Peyer's patch (tissue), 4 donors: Measurements from ENCODE around the gene SOX5. TPM values are rescaled to one million over a fixed set of nuclear protein-coding genes. Genes with fewer than 3 reads are reported as not detected.
"Not testable (repeated sequence)": the region's sequence is repeated elsewhere in the genome, so short reads cannot be mapped to it uniquely, and the experiment has no call there.

ENCODE experiments used
- DNase-seq, 3 donors: peaks; one replicate each; pipeline ENCODE4 v3.0.0-alpha.2; 2017 to 2019
- H3K27ac ChIP-seq, 4 donors: fragments of 200-600 bp; sonication (generic); one replicate each; pipeline ENCODE4 v1.5.1; 2016 to 2019
- H3K27me3 ChIP-seq, 2 donors: fragments of 200-600 bp; sonication (generic); one replicate each; pipeline ENCODE4 v1.5.1; 2019
- H3K36me3 ChIP-seq, 3 donors: fragments of 200-600 bp; sonication (generic); one replicate each; pipeline ENCODE4 v1.5.1; 2016 to 2019
- H3K4me1 ChIP-seq, 4 donors: fragments of 200-600 bp; sonication (generic); one replicate each; pipeline ENCODE4 v1.5.1; 2016 to 2019
- H3K4me3 ChIP-seq, 4 donors: fragments of 200-600 bp; sonication (generic); 1 replicate in 3 of 4; 2 replicates in 1 of 4; pipeline ENCODE4 v1.5.1; 2016 to 2019; ENCODE audit warnings: mild to moderate bottlenecking in 1 of 4
- H3K9me3 ChIP-seq, 4 donors: fragments of 200-600 bp; sonication (generic); one replicate each; pipeline ENCODE4 v1.5.1; 2016 to 2019; ENCODE audit warnings: mild to moderate bottlenecking in 1 of 4
- POLR2A ChIP-seq, 2 donors: fragments of 450-650 bp; IDR thresholded peaks; one replicate each; pipeline ENCODE4 v1.5.1; 2017; ENCODE audit warnings: antibody characterized with exemption in 2 of 2, mild to moderate bottlenecking in 2 of 2, moderate library complexity in 2 of 2
- total RNA-seq, 4 donors: library from RNA; depleted of rRNA; stranded (reverse); fragments of >200 nt; gene quantifications; one replicate each; pipeline ENCODE4 v1.1.0, GENCODE V29; 2016
- TF ChIP-seq, protein P1 (sequence below), 6 experiments: fragments of 450-650 bp in 4 of 6; fragments of 200-600 bp in 2 of 6; sonication (generic) in 1 of 6; IDR thresholded peaks; one replicate each; pipeline ENCODE4 v1.5.1; 2017 to 2019; ENCODE audit warnings: antibody characterized with exemption in 6 of 6, mild to moderate bottlenecking in 3 of 6, moderate library complexity in 1 of 6

SOX5 gene
- total RNA-seq, 4 donors from 2014 or later: 3.8 to 27.2 (median 11.6) TPM

DNA sequence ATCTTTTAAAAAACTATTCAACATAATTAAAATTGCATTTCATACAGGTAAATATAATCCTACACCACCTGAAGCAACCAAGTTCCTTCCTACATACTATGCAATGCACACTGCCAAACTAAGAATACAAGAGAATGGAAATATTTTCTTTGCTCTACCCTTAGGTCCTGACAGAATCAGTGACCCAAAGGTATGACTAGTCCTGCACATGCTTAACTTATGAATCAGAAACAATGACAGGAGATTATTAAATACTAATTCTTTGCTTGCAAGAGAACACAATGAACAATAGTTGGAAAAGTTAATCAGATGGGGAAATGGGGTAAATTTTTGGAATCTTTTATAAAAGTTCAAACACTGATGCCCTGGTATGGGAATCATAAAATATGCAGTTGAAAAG is 220.1 kb downstream of the SOX5 start:
- Histone ChIP-seq H3K4me1 (no peaks in the 10 kb centered on the region), H3K9me3 (no peaks in the 10 kb centered on the region), H3K27me3 (no peaks in the 10 kb centered on the region), H3K27ac (no peak overlapping the region), H3K4me3 (no peak overlapping the region), H3K36me3 (no peaks in the 10 kb centered on the region)
- DNase-seq: no peak
- no peak for TF ChIP-seq POLR2A (IDR thresholded peaks at IDR 0.05)
- TF ChIP-seq, protein P1, sequence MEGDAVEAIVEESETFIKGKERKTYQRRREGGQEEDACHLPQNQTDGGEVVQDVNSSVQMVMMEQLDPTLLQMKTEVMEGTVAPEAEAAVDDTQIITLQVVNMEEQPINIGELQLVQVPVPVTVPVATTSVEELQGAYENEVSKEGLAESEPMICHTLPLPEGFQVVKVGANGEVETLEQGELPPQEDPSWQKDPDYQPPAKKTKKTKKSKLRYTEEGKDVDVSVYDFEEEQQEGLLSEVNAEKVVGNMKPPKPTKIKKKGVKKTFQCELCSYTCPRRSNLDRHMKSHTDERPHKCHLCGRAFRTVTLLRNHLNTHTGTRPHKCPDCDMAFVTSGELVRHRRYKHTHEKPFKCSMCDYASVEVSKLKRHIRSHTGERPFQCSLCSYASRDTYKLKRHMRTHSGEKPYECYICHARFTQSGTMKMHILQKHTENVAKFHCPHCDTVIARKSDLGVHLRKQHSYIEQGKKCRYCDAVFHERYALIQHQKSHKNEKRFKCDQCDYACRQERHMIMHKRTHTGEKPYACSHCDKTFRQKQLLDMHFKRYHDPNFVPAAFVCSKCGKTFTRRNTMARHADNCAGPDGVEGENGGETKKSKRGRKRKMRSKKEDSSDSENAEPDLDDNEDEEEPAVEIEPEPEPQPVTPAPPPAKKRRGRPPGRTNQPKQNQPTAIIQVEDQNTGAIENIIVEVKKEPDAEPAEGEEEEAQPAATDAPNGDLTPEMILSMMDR (IDR thresholded peaks at IDR 0.05): no peak

DNA sequence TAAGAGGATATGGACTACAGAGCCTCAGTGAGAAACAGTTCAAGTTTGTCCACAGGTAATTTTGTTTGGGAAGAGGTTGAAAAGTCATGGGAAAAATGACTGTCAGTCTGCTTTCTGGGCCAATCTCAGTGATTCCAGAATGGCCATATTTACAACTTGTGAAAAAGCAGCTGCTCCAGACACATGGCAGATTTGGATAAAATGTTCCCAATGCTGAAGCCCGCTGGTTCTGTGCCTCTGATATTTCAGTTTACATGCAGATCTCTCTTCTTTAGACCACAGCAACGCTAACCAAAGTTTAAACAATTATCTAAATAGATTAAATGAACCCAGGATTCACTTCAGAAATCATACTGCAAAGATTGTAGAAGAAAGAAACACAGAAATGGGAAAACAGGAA is 222.8 kb downstream of the SOX5 start:
- DNase-seq: no peak
- Histone ChIP-seq H3K4me1 (no peaks in the 10 kb centered on the region), H3K36me3 (no peaks in the 10 kb centered on the region), H3K4me3 (no peak overlapping the region), H3K27me3 (no peaks in the 10 kb centered on the region), H3K27ac (no peak overlapping the region), H3K9me3 (no peaks in the 10 kb centered on the region)
- TF ChIP-seq, protein P1 (IDR thresholded peaks at IDR 0.05): no peak
- no peak for TF ChIP-seq POLR2A (IDR thresholded peaks at IDR 0.05)

DNA sequence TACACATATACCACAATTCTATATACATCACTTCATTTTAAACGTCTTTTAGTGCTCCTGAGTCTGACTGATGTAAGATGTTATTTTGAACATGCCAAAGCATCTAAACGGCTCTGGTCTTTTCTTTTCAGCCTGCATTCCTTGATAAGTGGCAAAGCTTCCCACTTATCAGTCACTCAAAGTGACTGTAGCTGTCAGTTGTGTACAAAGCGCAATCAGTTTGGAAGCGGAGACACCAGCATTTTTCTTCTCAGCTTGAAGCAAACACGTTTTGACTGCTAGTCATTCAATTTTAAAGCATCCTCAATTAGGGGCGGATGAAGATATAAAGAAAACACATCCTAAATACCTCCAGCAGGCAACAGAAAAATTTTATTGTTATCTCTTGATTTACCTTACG is 226.8 kb downstream of the SOX5 start:
- H3K36me3 ChIP-seq: no peaks in the 10 kb centered on the region
- DNase-seq: no peak
- H3K9me3 ChIP-seq: no peaks in the 10 kb centered on the region
- no peaks in the 10 kb centered on the region for H3K27me3 ChIP-seq
- H3K4me1 ChIP-seq: no peaks in the 10 kb centered on the region
- TF ChIP-seq POLR2A (IDR thresholded peaks at IDR 0.05): no peak
- TF ChIP-seq, protein P1 (IDR thresholded peaks at IDR 0.05): no peak
- no peak overlapping the region for H3K4me3 ChIP-seq
- H3K27ac ChIP-seq: no peak overlapping the region

DNA sequence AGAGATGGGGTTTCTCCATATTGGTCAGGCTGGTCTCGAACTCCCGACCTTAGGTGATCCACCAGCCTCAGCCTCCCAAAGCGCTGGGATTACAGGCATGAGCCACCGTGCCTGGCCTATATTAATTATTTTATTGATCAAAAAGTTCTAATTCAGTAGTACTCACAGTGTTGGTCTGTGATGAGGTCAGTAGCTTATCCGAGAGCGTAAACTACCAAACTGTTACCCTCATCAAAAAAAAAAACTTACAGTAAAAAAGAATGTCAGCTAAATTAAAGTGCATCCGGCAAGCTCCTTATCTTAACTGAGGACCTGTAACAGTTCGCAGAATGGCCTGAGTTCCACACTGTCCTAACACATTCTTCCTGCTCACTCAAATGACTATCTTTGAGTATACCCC is 228.2 kb downstream of the SOX5 start:
- Histone ChIP-seq H3K27me3 (no peaks in the 10 kb centered on the region), H3K4me3 (no peak overlapping the region), H3K4me1 (no peaks in the 10 kb centered on the region), H3K9me3 (no peaks in the 10 kb centered on the region), H3K36me3 (no peaks in the 10 kb centered on the region), H3K27ac (no peak overlapping the region)
- TF ChIP-seq POLR2A (IDR thresholded peaks at IDR 0.05): no peak
- TF ChIP-seq, protein P1 (IDR thresholded peaks at IDR 0.05): no peak
- DNase-seq: no peak

DNA sequence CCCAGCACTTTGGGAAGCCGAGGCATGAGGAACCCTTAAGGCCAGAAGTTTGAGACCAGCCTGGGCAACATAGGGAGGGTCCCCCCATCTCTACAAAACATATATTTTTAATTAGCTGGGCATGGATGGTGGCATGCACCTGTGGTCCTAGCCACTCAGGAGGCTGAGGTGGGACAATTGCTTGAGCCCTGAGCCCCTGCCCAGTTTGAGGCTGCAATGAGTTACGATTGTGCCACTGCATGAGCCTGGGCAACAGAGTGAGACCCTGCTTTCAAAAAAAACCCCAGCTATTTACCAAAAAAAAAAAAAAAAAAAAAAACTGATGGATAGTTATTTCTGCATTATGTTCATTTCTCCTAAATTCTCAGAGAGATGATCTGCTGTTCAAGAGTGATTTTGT is 230.0 kb downstream of the SOX5 start:
- no peaks in the 10 kb centered on the region for H3K4me1 ChIP-seq
- H3K9me3 ChIP-seq: no peaks in the 10 kb centered on the region
- no peaks in the 10 kb centered on the region for H3K36me3 ChIP-seq
- no peak overlapping the region for H3K4me3 ChIP-seq
- no peak for DNase-seq
- TF ChIP-seq, protein P1 (IDR thresholded peaks at IDR 0.05): no peak
- no peak overlapping the region for H3K27ac ChIP-seq
- H3K27me3 ChIP-seq: no peaks in the 10 kb centered on the region

DNA sequence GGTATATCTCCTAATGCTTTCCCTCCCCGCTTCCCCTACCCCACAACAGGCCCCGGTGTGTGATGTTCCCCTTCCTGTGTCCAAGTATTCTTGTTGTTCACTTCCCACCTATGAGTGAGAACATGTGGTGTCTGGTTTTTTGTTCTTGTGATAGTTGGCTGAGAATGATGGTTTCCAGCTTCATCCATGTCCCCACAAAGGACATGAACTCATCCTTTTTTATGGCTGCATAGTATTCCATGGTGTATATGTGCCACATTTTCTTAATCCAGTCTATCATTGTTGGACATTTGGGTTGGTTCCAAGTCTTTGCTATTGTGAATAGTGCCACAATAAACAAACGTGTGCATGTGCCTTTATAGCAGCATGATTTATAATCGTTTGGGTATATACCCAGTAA is 239.1 kb downstream of the SOX5 start:
- H3K36me3 ChIP-seq, H3K9me3 ChIP-seq, H3K4me1 ChIP-seq, DNase-seq, H3K27ac ChIP-seq, H3K27me3 ChIP-seq, H3K4me3 ChIP-seq: not testable (repeated sequence)
